ENCODE data around the gene PTH1R.
A peak's percentile ranks its signal among the peaks of the same experiment; 100 is the strongest.

PTH1R gene
- 0 reads per million in 3 experiments for total RNA-seq

DNA sequence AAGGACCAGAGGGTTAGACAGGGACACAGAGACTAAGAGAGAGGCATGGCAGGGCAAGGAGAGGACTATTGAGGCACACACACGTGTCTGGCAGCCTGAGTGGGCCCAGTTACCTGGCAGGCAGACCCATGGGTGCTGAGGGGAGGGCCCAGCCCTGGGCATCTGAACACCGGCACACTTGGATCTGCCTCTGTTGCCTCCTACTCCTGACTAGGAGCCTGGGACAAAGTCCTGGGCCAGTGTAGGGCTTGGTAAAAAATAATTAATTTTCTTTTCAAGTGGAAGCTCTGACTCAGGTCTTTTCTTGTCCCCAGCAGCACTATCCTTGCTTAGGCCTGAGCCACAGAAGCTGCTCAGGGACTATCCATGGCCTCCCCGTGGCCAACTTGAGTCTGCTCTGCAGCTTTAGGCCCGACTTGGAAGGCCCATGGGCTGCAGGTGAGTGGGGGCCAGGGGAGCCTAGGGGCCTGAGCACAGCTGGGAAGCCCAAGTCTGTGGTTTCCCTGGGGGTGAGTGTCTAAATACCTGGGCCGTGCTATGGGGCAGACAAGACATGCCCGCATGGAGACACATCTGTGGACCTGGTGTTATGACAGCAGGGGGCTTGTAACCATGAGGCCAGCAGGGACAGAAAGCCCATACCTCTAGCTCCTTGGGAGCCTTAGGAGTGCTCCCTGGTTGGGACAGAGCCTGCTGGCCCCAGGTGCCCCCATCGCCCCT, at the start of gene PTH1R:
TSS of gene PTH1R (plus strand) at position 316 of the 720 bp plus-strand sequence. CDS start 5,839 bp downstream, outside the sequence.
- no peak for DNase-seq

GRCh38 chr3:46829699-46830208, 47.8 kb upstream of the PTH1R start:
- DNase-seq: no peak

DNA sequence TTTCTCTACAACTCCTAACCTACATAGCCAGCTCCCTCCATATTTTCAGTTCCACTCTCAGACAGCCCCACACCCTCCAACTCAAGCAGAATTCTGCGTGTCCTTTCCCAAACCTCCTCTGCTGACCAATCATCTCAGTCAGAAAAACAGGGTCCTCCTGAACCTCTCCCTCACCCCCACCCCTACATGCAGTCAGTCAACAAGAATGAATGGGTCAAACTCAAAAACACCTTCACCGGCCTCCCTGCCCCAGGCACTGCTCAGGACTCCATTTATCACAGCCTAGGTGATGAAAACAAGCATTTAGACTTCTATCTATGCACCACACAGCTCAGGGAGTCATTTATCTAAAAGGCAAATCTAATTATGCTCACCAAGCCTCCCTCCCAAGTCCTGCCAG, 46.7 kb upstream of the PTH1R start:
- no peak for DNase-seq

DNA sequence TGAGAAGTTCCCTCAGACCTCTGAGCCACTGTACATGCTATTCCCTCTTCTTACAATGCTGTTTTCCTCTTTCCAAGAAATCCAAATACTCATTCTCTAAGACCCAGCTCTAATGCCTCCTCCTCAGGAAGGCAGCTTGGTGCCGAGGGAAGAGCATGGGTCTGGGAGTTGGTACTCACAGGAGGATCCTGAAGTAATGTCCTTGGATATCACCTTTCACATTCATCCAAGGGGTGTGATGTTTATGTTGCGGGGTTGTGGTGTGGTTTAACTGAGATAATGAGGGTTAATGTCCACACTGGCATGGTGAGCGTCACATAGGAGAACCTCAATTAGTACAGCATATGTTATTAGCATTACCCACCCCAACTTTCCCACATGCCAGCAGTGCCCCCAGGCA, 46.2 kb upstream of the PTH1R start:
- no peak for DNase-seq

GRCh38 chr3:46831841-46832240, 45.7 kb upstream of the PTH1R start:
- DNase-seq: no peak

- DNase-seq: no peak
These were observed 43.9 kb upstream of the PTH1R start for GRCh38 chr3:46833346-46834300.

DNA sequence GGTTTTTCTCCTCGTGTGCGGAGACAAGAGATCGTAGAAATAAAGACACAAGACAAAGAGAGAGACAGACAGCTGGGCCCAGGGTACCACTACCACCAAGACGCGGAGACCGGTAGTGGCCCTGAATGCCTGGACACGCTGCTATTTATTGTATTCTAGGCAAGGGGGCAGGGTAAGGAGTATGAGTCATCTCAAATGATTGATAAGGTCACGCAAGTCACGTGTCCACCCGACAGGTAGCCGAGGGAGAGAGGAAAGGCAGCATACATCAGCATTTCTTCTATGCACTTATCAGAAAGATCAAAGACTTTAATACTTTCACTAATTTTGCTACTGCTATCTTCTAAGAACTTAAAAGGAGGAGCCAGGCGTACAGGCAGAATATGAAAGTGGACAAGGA, 42.5 kb upstream of the PTH1R start:
- DNase-seq: no peak

DNA sequence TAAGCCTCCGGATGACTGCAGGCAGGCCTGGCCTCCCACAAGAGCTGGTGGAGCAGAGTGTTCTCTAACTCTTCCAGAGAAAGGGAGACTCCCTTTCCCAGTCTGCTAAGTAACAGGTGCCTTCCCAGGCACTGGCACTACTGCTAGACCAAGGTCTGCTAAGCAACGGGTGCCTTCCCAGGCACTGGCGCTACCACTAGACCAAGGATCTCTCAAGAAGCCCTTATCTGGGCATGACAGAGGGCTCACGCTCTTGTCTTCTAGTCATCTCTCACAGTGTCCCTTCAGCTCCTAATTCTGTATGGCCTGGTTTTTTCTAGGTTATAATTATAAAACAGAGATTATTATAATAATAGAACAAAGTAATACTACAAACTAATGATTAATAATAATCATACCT, 42.0 kb upstream of the PTH1R start:
- no peak for DNase-seq

DNA sequence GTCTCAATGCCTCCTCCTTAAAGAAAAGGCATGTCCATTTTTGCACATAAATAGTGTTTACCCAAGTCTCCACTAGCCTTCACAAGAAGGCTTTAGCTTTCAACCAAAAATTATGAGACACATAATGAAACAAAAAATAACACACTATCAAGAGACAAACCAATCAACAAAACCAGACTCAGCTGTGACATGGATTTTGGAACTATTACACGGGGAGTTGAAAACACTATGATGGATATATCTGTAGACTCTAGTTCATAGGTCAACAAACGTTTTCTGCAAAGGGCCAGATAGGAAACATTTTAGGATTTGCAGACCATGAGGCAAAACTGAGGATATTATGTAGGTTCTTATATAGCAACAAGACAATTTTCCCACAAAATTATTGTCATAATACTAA, 39.2 kb upstream of the PTH1R start:
- no peak for DNase-seq

DNA sequence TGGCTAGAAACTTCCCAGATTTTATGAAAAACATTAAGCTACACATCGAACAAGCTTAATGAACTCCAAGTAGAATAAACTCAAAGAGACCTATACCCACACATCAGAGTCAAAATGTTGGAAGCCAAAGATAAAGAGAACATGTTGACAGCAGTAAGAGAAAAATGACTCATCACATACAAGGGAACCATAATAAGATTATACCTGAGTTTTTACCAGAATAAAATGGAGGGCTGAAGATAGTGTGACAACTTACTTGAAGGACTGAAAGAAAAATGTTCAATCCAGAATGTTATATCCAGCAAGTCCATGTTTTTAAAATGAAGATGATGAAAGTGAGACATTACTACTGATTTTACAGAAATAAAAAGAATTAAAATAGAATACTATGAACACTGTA, 37.0 kb upstream of the PTH1R start:
- DNase-seq: no peak

DNA sequence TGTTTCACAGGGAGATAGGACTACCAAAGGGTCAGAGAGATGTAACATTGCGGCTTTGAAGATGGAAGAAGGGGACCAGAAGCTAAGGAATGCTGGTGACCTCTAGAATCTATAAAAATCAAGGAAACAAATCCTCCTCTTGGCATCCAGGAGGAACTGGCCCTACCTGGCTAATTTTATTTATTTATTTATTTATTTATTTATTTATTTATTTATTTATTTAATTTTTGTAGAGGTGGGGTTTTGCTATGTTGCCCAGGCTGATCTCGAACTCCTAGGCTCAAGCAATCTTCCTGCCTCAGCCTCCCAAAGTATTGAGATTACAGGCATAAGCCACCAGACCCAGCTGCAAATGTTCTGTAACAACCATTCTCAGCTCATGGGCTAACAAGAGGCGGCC, 34.0 kb upstream of the PTH1R start:
- DNase-seq: no peak

GRCh38 chr3:46844397-46844796, 33.1 kb upstream of the PTH1R start:
- no peak for DNase-seq

- DNase-seq: no peak
These were observed 32.6 kb upstream of the PTH1R start for GRCh38 chr3:46844881-46845312.

DNA sequence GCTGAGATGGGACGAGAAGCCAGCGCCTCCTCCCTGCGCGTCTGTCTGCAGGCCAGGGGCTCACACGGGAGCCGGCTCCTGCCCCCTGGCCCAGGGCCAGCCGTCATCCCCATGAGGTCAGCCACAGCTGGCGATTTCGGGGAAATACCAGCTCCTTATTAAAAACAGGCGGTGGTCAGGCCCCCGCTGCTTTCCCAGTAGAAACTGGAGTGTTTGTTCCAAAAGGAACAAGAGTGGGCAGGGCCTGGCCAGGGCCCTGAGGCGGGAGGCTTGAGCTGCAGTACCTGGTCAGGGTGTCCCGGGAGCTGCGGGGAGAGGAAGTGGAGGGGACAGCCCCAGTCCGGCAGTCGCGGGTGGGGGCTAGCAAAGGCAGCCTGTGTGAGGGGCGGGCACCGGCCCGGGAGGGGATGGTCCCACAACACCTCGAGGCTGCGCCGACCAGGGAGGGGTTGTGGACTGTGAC, 32.1 kb upstream of the PTH1R start:
- no peak for DNase-seq

DNA sequence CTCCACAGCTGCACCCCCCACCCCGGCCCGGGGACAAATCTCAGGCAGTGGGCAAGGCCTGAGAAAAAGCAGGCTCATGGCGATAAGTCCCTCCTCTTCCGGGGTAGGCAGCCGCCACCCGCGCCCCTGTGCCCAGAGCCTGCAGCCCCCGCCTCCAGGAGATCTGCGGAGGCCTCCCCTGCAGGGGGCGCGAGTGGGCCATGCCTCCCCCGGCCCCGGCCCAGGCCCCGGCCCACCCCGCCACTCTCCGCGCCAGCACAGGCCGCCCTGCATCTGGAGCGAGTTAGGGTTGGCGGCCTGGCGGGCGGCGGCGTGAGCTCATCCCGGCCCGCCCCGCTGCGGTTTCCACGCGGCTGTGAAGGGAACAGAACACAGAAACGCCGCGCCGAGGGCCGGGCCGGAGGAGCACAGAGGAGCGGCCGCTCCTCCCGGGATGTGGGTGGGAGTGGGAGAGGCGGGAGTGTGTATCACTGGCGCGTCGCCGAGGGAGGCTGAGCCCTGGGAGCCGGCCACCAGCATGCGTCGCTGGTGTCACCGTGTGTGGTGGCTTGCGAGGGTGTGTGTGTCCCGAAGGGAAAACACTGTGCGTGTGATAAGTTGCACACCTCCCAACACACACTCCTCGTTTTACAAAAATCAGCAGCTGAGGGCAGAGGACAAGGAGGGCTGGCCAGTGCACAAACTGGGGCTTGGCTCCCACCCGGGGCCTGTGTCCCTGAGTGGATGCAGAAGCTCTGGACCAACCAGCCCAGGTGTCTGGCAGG, 31.5 kb upstream of the PTH1R start:
- peak; percentile 70 for DNase-seq

GRCh38 chr3:46846624-46847542, 30.6 kb upstream of the PTH1R start:
- DNase-seq: no peak

- no peak for DNase-seq
These were observed 29.8 kb upstream of the PTH1R start for GRCh38 chr3:46847744-46848143.

GRCh38 chr3:46848271-46849044, 29.1 kb upstream of the PTH1R start:
- DNase-seq: no peak

GRCh38 chr3:46849045-46849631, 28.4 kb upstream of the PTH1R start:
- DNase-seq: no peak

DNA sequence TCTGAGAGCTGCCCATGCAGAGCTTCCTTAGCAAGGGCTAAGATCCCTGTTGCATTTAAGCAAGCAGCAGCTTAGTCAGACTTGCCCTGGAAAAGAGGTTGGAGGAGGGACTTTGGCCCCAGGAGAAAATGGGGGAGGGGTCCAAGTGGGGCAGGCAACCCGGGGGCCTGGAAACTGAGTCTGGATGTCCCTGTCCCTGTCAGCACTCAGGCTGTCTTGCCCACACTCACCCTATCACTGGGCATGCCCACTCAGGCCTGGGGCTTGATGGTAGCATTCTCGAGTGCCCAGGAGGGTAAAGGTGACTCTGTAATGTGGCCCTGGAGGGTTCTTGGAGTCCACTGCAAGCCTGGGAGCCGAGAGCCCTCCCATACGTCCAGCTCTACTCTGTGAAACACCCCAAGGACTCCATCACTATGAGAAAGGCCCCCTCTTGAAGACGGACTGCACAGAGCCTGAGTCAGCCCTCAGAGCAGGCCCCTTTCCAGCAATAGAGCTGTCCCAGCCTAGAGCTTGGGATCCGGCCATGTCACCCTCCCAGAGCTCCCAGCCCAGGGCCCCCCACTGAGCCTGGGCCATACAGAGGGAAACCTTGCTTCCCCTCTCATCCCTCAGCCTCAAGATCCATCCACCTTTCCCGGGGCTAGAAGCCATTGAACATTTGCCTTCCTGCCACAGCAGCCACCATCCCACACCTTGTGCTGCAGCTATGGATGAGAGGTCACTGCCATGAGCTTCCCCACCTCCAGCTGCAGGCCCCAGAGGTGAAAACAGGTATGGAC, 27.6 kb upstream of the PTH1R start:
- DNase-seq: no peak

Data from central memory CD4-positive, alpha-beta T cell (primary cell).